OCI-LY3 (cell line): Measurements from ENCODE around the gene PPP1R1B.

ENCODE experiments used
- CTCF ChIP-seq: fragments of 200-600, 300-600 bp; sonication (generic); IDR thresholded peaks from 2 replicates; pipeline ENCODE4 v1.5.1; 2014; ENCODE audit warnings: antibody characterized with exemption, low read length, low read depth
- EZH2phosphoT487 ChIP-seq: fragments of 200-600 bp; shearing (Covaris generic); IDR thresholded peaks from 2 replicates; pipeline ENCODE4 v1.6.1; 2018; ENCODE audit warnings: antibody characterized with exemption, mixed run types, low read depth

GRCh38 chr17:39677072-39677471 lies 50.3 kb downstream of the PPP1R1B start:
- no peak for TF ChIP-seq CTCF
- no peak for TF ChIP-seq EZH2phosphoT487
